ENCODE data around the gene TBCEL.
A peak's percentile ranks its signal among the peaks of the same experiment; 100 is the strongest.
"Not testable (repeated sequence)": the region's sequence is repeated elsewhere in the genome, so short reads cannot be mapped to it uniquely, and the experiment has no call there.

The TBCEL gene

DNA sequence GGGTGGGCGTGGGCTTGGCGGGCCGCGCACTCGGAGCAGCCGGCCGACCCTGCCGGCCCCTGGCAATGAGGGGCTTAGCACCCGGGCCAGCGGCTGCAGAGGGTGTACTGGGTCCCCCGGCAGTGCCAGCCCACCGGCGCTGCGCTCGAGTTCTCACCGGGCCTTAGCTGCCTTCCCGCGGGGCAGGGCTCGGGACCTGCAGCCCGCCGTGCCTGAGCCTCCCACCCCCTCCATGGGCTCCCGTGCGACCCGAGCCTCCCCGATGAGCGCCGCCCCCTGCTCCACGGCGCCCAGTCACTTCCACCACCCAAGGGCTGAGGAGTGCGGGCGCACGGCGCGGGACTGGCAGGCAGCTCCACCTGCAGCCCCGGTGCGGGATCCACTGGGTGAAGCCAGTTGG is 2.2 kb upstream of the TBCEL start:
- not testable (repeated sequence) for DNase-seq (ENCODE audit: low read depth, low spot score); H3K27ac ChIP-seq

DNA sequence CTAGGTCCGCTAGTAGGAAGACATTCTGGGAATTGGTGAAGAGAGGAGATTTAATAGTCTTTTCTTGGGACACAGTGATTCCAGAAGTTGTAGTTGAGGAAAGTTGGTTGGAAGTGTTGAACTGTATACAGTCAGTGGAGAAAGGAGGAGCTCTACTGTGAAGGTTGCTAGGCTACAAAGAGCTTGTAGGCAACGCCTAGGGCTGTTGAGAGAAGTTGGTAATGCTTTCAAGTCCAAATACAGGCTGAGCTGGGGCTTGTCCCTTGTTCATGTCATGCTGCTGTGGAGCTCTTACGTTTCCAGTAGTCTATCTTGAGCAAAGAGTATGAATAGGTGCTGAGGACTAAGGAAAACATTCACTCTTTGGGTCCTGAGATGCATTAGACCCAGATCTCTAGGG is 1.1 kb downstream of the TBCEL start:
- peak overlapping the region; percentile 11 for H3K27ac ChIP-seq
- DNase-seq (ENCODE audit: low read depth, low spot score): no peak

DNA sequence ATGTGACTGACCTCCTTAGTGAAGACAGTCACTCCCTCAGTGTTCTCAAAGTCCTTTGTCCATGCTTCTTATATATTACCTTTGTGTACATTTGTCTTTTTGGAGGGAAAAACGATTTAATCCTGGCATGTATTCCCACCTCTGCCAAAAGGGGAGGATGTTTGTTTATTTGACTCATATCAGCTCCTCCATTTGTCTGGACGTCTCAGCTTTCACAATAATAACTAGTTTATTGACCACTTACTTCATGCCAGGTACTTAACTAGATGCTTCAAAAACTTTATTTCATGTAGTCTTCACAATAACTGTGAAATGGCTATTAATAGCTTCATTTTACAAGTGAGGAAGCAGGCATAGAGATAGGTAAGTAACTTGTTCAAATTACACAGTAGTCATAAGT is 5.3 kb downstream of the TBCEL start:
- no peak for DNase-seq (ENCODE audit: low read depth, low spot score)
- no peak overlapping the region for H3K27ac ChIP-seq

DNA sequence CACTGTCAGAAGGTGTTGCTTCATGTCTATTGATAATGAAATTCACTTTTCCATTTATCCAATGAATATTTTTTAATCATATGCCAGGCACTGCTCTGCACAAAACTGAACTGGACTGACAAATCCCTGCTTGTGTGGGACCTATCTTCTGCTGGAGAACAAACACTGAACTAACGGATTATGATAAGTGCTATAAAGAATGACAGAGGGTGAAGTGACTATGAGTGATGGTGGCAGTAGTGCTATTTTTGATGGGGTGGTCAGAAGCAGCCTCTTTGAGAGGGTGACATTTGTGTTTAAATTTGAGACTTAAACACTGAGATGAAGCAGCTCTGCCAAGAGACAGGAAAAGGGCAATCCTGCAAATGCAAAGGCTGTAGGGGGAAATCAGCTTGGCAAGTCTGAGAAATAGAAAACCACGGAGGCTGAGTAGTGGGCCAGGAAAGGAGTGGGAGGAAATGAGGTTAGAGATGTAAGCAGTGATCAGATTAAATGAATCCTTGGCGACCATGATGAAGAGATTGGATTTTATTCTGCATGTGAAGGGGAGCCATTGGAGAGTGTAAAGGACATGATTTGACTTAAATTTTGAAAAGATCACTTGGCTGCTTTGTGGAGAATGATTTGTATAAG is 6.0 kb downstream of the TBCEL start:
- no peak for DNase-seq (ENCODE audit: low read depth, low spot score)
- no peak overlapping the region for H3K27ac ChIP-seq

DNA sequence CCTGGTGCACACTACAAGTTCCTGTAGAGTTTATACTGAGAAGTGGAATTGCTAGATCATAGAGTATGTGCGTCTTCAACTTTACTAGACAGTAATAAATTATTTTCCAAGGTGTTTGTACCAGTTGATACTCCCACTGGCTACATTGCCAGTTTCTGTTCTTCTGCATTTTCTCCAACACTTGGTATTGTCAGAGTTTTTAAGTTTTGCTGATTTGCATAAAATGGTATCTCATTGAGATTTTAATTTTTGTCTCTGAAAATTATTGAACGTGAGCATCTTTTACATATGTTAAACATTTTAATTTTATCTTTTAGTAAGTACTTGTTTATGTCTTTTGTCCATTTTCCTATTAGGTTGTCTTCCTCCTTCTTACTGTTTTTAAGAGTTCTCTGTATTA is 7.3 kb downstream of the TBCEL start:
- DNase-seq (ENCODE audit: low read depth, low spot score): no peak

DNA sequence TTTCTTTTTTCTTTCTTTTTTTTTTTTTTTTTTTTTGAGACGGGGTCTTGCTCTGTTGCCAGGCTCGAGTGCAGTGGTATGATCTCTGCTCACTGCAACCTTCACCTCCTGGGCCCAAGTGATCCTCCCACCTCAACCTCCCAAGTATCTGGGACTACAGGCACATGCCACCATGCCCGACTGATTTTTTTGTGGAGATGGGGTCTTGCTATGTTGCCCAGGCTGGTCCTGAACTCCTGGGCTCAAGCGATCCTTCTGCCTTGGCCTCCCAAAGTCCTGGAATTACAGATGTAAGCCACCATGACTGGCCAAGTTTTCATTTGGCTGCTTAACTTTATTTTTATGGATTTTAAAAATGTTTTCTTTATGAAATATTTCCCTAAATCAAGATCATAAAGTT is 7.7 kb downstream of the TBCEL start:
- not testable (repeated sequence) for H3K27ac ChIP-seq; DNase-seq (ENCODE audit: low read depth, low spot score)

More for the DNA sequence above, 7.3 kb downstream of the TBCEL start:
- no peak overlapping the region for H3K27ac ChIP-seq

DNA sequence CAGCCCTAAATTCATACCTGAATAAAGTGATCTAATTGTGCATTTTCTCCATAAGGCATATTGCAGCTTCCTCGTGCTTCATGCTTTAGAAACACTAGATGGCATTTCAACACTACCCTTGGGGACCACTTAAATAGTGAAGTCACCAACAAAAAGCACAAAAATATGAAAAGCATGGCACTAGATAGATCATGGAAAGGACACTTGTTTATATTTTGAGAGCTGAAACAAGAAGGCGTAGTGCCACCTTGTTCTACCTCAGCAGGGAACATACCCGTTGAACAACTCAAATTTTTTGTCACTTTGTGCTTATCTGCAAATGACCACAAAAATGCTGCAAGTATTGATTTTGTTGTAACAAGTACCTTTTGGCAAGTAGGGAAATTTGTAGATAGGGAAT is 8.6 kb downstream of the TBCEL start:
- no peak for DNase-seq (ENCODE audit: low read depth, low spot score)
- no peak overlapping the region for H3K27ac ChIP-seq

DNA sequence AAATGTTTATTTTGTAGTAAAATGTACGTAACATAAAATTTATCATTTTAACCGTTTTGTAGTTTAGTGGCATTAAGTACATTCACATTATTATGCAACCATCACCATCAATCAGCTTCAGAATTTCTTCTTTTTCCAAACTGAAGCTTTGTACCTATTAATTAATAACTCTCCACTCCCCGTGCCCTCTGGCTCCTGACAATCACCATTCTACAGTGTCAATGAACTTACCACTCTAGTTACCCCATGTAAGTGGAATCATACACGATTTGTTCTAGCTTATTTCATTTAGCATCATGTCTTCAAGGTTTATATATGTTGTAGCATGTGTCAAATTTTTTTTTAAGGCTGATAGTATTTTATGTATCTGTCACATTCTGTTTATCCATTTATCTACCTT is 9.7 kb downstream of the TBCEL start:
- no peak for DNase-seq (ENCODE audit: low read depth, low spot score)
- H3K27ac ChIP-seq: no peak overlapping the region

DNA sequence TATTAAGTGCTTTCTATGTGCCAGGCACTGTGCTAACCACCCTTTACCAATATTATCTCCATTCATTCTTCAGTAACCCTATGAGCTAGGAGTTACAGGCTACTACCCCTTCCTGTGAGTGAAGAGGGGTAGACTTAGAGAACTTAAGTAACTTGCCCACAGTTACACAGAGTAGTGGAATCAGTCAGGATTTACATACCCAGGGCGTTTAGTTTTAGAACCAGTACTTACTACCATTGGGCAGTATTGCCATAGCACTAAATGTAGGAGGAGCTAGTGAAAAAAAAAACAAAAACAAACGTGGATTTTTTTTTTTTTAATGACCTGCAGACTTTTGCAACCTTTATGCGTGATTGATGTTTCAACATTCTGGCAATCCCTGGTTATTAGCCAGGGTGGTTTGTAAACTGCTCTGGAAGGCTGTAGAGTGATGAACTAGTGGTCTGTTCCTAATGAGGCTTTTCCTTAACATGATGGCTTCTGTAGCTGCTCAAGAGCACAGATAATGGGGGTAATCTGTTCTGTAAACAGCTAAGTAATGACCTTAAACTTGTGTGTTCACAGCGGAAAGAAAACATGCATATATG is 11.4 kb downstream of the TBCEL start:
- DNase-seq (ENCODE audit: low read depth, low spot score): no peak
- H3K27ac ChIP-seq: no peak overlapping the region

DNA sequence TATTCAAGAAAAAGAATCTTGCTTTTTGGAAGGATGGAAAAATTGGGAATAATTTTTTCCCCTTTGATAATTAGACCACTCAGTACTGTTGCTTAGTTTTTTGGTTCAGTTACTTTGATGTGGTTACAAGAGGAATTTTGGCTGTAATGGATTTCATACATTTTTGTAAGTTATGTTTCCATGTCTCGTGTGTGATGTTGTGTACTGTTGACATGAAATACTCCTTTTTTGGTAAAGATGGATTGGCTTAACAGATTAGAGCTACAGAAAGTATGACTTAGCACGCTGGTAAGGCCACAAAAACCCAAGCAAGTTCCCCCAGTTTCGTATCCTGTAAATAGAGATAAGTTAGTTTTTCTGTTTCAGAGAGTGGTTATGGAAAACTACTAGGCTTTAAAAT is 11.9 kb downstream of the TBCEL start:
- DNase-seq (ENCODE audit: low read depth, low spot score): no peak

DNA sequence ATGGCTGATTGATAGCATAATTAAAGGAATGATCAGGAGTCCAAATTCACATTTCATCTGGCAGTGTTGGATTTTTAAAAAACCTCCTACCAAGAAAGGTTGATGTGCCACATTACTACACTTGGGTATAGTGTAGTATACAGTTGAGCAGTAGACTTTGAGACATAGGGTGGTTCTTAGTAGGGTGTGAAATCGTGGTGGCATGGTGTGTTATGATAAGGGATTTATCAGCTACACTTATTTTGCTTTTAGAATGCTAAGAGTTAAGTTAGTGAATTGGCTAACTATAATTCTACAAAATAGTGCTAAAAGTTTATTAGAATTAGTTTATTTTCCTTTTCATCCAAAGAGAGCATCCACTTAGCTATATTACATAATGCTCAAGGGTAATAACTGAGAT is 13.1 kb downstream of the TBCEL start:
- no peak for DNase-seq (ENCODE audit: low read depth, low spot score)
- no peak overlapping the region for H3K27ac ChIP-seq

More for the DNA sequence above, 11.9 kb downstream of the TBCEL start:
- no peak overlapping the region for H3K27ac ChIP-seq

DNA sequence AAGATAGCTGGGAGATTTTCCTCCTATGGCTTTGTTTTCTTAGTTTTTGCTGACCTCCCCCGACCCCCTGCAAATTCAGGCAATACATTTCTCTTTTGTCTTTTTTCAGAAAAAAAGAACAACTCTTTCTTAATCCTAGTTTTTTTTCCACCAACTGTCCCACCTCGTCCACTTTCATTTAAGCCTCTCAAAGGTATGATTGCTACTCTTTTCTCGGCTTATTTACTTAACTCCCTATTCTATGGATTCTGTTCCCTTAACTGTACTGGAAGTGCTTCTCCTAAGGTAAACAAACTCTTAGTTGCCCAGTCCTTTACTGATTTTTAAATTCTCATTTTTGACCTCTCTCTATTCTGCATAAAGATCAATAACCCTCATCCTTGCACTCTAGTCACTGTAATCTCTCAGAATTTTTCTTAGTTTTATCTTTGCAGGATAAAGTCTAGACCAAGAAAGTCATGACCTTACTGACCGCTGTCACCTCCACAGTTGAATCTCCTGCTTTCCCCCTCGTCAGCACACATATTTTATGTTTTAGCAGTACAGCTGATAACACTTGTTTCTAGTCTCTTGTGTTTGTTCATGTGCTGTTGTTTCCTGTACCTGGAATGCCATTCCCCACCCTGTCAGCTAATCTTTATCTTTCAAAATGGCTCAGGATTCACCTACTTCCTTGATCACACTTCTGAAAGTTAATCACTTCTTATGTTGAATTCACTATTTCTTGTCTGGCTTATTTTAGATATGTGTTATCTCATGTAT is 14.9 kb downstream of the TBCEL start:
- no peak overlapping the region for H3K27ac ChIP-seq
- no peak for DNase-seq (ENCODE audit: low read depth, low spot score)

DNA sequence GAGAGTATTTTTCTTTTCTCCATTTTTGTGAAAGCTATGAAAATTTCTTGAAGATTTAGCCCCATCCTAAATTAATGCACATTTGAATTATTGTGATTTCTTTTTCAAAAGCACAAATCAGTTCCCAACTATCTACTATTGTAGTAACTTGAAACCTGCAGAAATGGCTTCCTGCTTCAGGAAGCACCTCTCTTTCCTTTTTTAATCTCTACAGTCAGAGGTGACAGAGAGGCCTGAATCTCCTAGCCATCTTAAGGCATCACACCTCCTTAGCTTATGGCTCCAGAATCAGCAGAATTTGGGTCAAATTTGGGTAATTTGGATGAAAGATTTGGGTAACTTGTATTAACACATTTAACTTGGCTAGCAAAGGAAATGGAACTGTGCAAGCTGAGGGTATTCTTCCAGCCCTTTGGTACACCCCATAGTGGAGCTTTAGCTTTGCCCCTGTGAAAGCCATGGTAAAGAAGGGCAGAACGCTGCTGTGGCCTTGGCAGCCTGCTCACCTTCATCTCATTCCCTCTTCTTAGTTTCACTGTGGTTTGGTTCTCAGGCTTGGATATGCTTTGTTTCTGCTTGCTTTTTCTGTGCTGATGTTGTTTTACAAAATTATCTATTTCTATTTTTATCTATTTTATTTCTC is 16.2 kb downstream of the TBCEL start:
- no peak overlapping the region for H3K27ac ChIP-seq
- DNase-seq (ENCODE audit: low read depth, low spot score): no peak

DNA sequence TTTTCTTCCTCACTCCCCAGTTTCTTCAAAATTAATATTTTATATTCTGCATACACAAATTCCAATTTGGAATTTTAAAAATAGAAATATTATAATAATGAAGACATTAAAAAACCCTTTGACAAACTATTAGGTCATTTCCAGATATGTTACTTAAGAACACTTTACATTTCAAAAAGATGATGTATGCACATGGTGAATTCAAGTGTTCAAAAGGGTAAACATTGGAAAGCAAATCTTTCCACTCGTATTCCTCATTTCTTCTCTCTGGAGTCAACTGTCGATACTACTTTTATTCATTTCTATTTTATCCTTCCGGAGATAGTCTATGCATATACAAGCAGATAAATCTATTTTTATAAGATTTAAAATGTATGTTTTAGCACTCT is 16.7 kb downstream of the TBCEL start:
- no peak for DNase-seq (ENCODE audit: low read depth, low spot score)
- no peak overlapping the region for H3K27ac ChIP-seq

DNA sequence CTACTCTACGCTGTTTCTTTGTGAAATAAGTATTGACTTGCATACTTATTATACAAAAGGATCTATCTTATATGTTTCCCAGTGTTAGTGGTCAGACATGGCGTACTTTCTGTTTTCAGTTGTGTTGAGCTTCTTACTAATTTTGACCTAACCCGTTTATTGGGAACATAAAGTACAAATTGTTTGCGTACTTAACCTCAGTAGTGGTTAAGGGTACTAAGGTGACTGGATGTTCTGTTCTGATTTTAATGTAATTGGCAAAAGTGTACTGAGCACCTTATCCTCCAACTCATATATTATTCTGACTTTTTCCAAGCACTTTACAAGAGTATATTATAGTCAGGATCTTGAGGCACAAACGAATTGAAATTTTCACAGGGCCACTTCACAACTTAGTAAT is 17.2 kb downstream of the TBCEL start:
- no peak overlapping the region for H3K27ac ChIP-seq
- DNase-seq (ENCODE audit: low read depth, low spot score): no peak

DNA sequence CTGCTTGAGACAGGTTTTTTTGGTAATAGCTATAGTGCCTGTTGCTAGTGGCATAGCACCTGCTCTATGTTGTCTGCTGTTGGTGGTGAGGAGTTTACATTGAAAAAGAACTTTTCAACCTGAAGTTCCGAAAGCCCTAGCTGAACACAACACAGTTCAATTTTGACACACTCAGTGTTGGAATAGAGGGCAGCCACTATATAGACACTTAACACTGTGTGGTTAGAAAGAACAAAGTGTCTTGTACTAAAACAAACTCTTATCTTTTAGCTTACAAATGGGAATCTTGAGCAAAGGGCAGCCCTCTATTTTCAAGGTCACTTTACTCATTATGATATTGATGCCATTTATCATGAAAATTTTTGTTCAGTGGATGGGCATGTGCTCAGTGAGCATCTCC is 18.4 kb downstream of the TBCEL start:
- H3K27ac ChIP-seq: no peak overlapping the region
- no peak for DNase-seq (ENCODE audit: low read depth, low spot score)

DNA sequence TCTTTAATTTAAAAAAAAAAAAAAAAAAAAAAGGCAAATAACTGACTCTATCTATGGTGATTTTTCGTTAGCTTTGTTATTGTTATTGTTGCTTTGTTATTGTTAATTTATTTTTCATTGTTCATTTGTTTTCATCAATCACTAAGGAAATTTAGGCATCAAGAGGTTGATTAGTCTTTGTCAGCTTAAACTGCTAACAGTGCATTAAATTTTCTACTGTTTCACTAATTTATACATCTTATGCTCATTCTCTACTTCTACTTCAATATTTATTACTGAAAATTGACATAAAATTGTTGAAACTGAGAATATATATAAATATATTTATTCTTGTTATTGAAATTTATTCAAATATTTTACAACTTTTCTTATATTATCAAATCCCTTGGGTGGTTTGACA is 24.0 kb downstream of the TBCEL start:
- no peak for DNase-seq (ENCODE audit: low read depth, low spot score)
- no peak overlapping the region for H3K27ac ChIP-seq

DNA sequence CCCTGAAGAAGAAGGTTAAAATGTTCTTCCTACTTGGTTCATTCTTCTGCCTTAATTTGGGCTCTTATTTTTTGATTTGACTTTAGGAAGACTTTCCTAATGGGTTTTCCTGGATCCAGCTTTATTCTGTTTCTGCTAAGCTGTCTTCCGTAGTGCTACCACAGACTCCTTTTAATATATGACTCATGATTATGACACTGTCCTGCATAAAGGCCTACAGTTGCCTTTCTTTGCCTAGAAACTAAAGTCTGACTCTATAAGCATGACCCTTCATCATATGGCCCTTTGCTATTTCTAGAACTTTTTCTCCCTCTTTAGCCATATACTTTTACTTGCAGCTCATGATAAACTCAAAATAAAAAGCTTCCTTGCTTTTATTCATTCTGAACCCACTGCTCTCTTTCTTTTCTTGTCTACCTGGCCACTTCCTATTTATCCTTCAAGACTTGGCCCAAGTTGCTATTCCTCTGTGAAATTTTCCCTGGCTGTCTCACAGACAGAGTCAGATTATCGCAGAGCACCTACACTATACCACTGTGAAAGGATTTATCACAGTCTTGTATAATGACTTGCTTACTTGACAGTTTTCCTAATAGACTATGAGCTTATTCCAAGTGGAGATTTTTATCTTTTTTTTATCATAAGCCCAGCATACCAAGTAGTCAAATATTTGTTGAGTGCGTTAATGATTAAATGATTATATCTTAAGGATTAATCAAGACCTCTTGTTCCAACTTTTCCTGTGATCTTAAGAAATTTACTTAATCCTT is 24.7 kb downstream of the TBCEL start:
- H3K27ac ChIP-seq: no peak overlapping the region
- peak; percentile 2 for DNase-seq (ENCODE audit: low read depth, low spot score)

DNA sequence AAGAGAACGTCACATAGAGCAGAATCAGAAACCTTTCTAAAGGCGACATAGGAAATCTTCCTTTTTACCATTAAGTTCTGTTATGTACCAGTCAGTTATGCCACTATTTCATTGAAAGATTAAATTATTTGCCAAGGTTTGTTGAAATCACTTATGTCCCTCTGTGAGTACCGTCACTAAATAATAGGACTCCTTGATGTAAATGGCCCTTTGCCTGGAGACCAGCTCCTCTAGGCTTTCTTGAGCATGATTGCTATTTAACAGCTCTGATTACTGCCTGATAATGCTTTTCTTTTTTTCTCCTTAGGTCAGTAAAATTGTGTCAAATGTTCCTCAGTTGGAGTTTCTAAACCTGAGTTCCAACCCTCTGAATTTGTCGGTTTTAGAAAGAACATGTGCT is 29.3 kb downstream of the TBCEL start:
- DNase-seq (ENCODE audit: low read depth, low spot score): no peak
- no peak overlapping the region for H3K27ac ChIP-seq

DNA sequence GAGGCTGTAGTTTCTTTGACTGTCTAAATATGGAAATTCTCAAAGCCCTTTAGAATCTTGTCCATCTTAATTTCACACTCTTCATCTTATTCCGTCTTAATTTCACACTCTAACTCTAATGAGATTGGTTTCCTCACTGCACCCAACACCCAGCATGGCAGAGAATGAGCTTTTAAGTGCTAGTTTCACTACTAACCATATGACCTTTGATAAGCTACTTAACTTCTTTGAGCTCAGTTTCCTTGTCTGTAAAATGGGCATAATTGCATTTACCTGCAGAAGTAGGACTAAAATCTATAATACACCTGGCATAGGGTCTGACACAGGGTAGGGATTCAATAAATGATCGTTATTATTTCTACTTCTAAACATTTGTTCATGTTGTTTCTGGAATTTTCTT is 30.4 kb downstream of the TBCEL start:
- no peak overlapping the region for H3K27ac ChIP-seq
- no peak for DNase-seq (ENCODE audit: low read depth, low spot score)

DNA sequence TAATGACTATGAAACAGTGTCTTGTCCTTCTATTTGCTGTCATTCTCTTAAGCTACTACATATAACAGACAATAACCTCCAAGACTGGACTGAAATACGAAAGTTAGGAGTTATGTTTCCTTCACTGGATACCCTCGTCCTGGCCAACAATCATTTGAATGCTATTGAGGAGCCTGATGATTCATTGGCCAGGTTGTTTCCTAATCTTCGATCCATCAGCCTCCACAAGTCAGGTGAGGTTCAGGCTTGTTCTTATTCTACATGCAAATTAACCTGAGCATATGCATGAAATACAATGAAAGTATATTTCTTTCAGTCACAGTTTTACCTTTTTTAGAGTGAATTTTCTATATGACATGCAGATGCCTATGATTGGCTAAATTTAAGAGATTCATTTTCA is 31.2 kb downstream of the TBCEL start:
- no peak overlapping the region for H3K27ac ChIP-seq
- DNase-seq (ENCODE audit: low read depth, low spot score): no peak

Data from epithelial cell of prostate (primary cell).